Measurements from ENCODE around the gene SPA17. TPM values are rescaled to one million over a fixed set of nuclear protein-coding genes. Genes with fewer than 3 reads are reported as not detected.

SPA17 gene
- total and polyA plus RNA-seq, 4 experiments from 2014 or later, result 0.55 to 0.81 (median 0.68) TPM

DNA sequence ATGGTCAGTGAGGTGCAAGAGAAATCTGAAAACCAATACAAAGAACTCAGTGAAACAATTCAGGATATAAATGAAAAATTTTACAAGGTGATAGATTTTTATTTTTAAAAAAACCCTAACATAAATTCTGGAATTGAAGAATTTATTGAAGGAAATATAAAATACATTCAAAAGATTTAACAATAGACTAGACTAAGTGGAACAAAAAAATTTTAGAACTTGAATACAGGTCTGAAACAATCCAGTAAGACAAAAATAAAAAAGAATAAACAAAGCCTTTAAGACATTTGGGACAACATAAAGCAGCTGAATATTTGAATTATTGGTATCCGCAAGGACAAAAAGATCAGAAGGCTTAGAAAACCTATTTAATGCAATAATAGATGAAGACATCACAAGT, 8.7 kb downstream of the SPA17 start:
- Mint-ChIP-seq H3K27me3 (peaks cover 5 to 8% of the 10 kb centered on the region in 2 donors), H3K4me3 (no peak overlapping the region), H3K4me1 (no peaks in the 10 kb centered on the region), H3K9me3 (peaks cover 2 to 47% (median 32%) of the 10 kb centered on the region in 8 donors), H3K27ac (no peak overlapping the region), H3K36me3 (peaks cover 20 to 26% of the 10 kb centered on the region in 2 donors)
- CTCF ChIA-PET (ENCODE audit: partially characterized antibody), result interaction anchor here (0.9 kb wide), 1 partner anchor 14 kb away, joined by 4 read pairs; no protein-coding TSS in a partner anchor
- no peaks in the 10 kb centered on the region for H3K4me1 ChIP-seq (ENCODE audit: insufficient read depth, low read length)
- H3K9me3 ChIP-seq (ENCODE audit: control insufficient read depth in 1 of 2, low read length in 2 of 2), result peaks cover 4 to 8% of the 10 kb centered on the region in 2 donors
- H3K36me3 ChIP-seq (ENCODE audit: insufficient read depth, low read length), result no peaks in the 10 kb centered on the region
- H3K27me3 ChIP-seq (ENCODE audit: insufficient read depth, low read length), result peaks cover 5% of the 10 kb centered on the region
- POLR2A ChIA-PET (ENCODE audit: partially characterized antibody), result no interaction called here
- intact Hi-C loops (cut with micrococcal nuclease), result no loop called here
- no peak overlapping the region for H3K27ac ChIP-seq (ENCODE audit: low read depth, low read length)
- no peak for DNase-seq
- H3K4me3 ChIP-seq (ENCODE audit: low read length in 2 of 2), result no peak overlapping the region

DNA sequence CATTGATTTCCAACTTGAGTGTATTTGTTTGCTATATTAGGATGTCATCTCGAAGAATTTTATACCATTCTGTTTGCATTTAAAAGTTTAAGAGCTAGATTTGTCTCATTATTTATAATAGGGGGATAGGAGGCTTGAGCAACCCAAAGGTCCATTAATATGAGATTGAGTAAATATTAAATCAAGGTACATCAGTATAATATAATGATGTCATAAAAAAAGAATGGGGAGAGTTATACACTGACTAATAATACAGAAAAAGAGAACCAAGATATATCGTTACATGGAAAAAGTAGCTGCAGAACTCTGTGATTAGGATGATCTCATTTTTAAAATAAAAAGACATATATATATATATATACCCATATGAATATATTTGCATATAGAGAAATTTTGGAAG, 19.4 kb downstream of the SPA17 start:
- no peak for DNase-seq
- intact Hi-C loops (cut with micrococcal nuclease), result no loop called here
- peaks cover 0 to 2% of the 10 kb centered on the region in 2 donors for H3K27me3 Mint-ChIP-seq
- H3K4me1 Mint-ChIP-seq, result no peaks in the 10 kb centered on the region
- H3K4me1 ChIP-seq (ENCODE audit: insufficient read depth, low read length), result no peaks in the 10 kb centered on the region
- CTCF ChIA-PET (ENCODE audit: partially characterized antibody), result interaction anchor here (0.9 kb wide), 1 partner anchor 16 kb away, joined by 3 read pairs; no protein-coding TSS in a partner anchor
- POLR2A ChIA-PET (ENCODE audit: partially characterized antibody), result no interaction called here
- H3K27ac ChIP-seq (ENCODE audit: low read depth, low read length), result no peak overlapping the region
- no peaks in the 10 kb centered on the region for H3K36me3 Mint-ChIP-seq
- H3K27me3 ChIP-seq (ENCODE audit: insufficient read depth, low read length), result no peaks in the 10 kb centered on the region
- H3K4me3 ChIP-seq (ENCODE audit: low read length in 2 of 2), result no peak overlapping the region
- no peak overlapping the region for H3K27ac Mint-ChIP-seq
- H3K4me3 Mint-ChIP-seq, result no peak overlapping the region
- H3K9me3 Mint-ChIP-seq, result no peaks in the 10 kb centered on the region
- H3K36me3 ChIP-seq (ENCODE audit: insufficient read depth, low read length), result no peaks in the 10 kb centered on the region
- no peaks in the 10 kb centered on the region for H3K9me3 ChIP-seq (ENCODE audit: control insufficient read depth in 1 of 2, low read length in 2 of 2)

DNA sequence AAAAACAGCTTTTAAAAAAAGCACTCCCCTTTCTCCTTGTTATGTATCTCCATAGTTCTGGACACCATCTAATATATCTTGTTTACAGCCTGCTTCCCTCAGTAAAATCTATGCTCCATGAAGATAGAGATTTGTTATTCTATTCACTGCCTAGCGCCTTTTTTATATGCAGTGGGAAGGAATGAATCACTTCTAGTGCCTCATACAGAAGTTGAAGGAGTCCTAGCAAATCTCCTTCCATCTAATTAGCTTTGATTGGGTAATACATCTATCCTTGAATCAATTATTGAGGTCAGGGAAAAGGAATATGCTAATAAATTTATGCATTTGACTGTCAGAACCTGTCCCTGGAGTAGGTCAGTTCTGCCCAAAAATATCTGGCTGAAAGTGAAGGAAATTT, 25.8 kb downstream of the SPA17 start:
- Mint-ChIP-seq H3K9me3 (peaks cover 0 to 9% (median 3%) of the 10 kb centered on the region in 8 donors), H3K4me1 (no peaks in the 10 kb centered on the region), H3K27ac (no peak overlapping the region), H3K4me3 (no peak overlapping the region), H3K27me3 (peaks cover 12 to 13% of the 10 kb centered on the region in 2 donors), H3K36me3 (peaks cover 1 to 7% of the 10 kb centered on the region in 2 donors)
- H3K36me3 ChIP-seq (ENCODE audit: insufficient read depth, low read length), result no peaks in the 10 kb centered on the region
- H3K9me3 ChIP-seq (ENCODE audit: control insufficient read depth in 1 of 2, low read length in 2 of 2), result no peaks in the 10 kb centered on the region
- H3K27ac ChIP-seq (ENCODE audit: low read depth, low read length), result no peak overlapping the region
- ChIA-PET CTCF (ENCODE audit: partially characterized antibody) (no interaction called here), POLR2A (ENCODE audit: partially characterized antibody) (no interaction called here)
- H3K4me3 ChIP-seq (ENCODE audit: low read length in 2 of 2), result no peak overlapping the region
- intact Hi-C loops (cut with micrococcal nuclease), result no loop called here
- DNase-seq, result no peak
- H3K27me3 ChIP-seq (ENCODE audit: insufficient read depth, low read length), result no peaks in the 10 kb centered on the region
- H3K4me1 ChIP-seq (ENCODE audit: insufficient read depth, low read length), result no peaks in the 10 kb centered on the region

DNA sequence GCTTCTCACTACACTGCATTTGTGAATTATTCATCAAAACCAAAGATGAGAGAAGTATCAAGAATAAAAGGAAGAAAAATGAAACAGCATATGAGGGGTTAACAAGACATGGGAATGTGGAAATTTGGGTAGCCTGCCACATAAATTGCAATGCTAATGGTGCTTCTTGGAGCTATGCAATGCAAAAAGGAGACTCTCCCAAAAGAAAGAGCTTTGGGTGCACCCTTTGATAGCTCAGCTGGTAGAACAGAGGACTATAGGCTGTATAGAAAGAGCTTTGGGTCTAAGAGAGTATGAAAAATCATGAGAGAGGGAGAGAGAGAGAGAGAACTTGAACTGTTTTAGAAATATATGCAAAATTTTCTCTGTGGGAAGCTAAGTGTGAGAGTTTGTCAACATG, 26.3 kb downstream of the SPA17 start:
- Histone ChIP-seq H3K9me3 (ENCODE audit: control insufficient read depth in 1 of 2, low read length in 2 of 2) (no peaks in the 10 kb centered on the region), H3K4me3 (ENCODE audit: low read length in 2 of 2) (no peak overlapping the region), H3K36me3 (ENCODE audit: insufficient read depth, low read length) (no peaks in the 10 kb centered on the region), H3K4me1 (ENCODE audit: insufficient read depth, low read length) (no peaks in the 10 kb centered on the region), H3K27ac (ENCODE audit: low read depth, low read length) (no peak overlapping the region), H3K27me3 (ENCODE audit: insufficient read depth, low read length) (no peaks in the 10 kb centered on the region)
- H3K27me3 Mint-ChIP-seq, result peaks cover 12 to 13% of the 10 kb centered on the region in 2 donors
- DNase-seq, result no peak
- CTCF ChIA-PET (ENCODE audit: partially characterized antibody), result no interaction called here
- no peak overlapping the region for H3K27ac Mint-ChIP-seq
- no peak overlapping the region for H3K4me3 Mint-ChIP-seq
- no peaks in the 10 kb centered on the region for H3K4me1 Mint-ChIP-seq
- peaks cover 0 to 9% (median 3%) of the 10 kb centered on the region in 8 donors for H3K9me3 Mint-ChIP-seq
- intact Hi-C loops (cut with micrococcal nuclease), result no loop called here
- H3K36me3 Mint-ChIP-seq, result peaks cover 1 to 7% of the 10 kb centered on the region in 2 donors
- POLR2A ChIA-PET (ENCODE audit: partially characterized antibody), result no interaction called here

DNA sequence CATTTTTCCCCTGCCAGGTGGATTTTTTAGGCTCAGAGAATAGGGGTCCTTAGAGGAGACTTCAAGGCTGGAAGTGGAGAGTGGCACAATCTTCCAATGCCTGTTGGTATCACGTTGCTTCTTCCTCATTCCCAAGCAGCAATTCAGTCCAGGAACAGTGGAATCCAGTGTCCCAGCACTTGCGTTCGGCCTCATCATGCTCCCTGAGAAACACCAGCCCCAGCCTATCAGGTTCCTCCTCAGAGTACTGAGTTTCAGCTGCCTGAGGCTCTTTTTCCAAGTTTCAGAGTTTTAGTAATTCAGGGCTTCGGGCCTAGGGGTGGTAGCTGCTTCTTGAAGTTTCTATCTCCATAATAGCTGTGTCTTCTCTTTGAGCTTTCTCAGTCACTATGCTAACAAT, 34.1 kb downstream of the SPA17 start:
- H3K4me1 ChIP-seq (ENCODE audit: insufficient read depth, low read length), result no peaks in the 10 kb centered on the region

DNA sequence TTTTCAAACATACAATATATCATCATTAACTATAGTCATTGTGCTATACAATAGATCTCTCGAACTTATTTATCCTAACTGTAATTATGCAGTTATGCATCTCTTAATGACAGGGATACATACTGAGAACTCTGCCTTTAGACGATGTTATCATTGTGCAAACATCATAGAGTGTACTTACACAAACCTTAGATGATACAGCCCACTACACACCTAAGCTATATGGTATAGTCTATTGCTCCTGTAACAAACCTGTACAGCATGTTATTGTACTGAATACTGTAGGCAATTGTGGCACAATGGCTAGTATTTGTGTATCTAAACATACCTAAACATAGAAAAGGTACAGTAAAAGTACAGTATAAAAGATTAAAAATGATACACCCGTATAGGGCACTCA, 38.7 kb downstream of the SPA17 start:
- Histone ChIP-seq H3K4me3 (ENCODE audit: low read length in 2 of 2) (no peak overlapping the region), H3K27ac (ENCODE audit: low read depth, low read length) (no peak overlapping the region), H3K9me3 (ENCODE audit: control insufficient read depth in 1 of 2, low read length in 2 of 2) (no peaks in the 10 kb centered on the region), H3K36me3 (ENCODE audit: insufficient read depth, low read length) (no peaks in the 10 kb centered on the region), H3K4me1 (ENCODE audit: insufficient read depth, low read length) (peaks cover 2% of the 10 kb centered on the region), H3K27me3 (ENCODE audit: insufficient read depth, low read length) (peaks cover 7% of the 10 kb centered on the region)
- Mint-ChIP-seq H3K9me3 (peaks cover 0 to 12% (median 6%) of the 10 kb centered on the region in 8 donors), H3K27ac (no peak overlapping the region), H3K4me3 (no peak overlapping the region), H3K4me1 (peaks cover under 1 to 2% (median 1%) of the 10 kb centered on the region in 4 donors), H3K36me3 (peaks cover 0 to 14% of the 10 kb centered on the region in 2 donors), H3K27me3 (peaks cover 7 to 28% of the 10 kb centered on the region in 2 donors)
- intact Hi-C loops (cut with micrococcal nuclease), result no loop called here
- POLR2A ChIA-PET (ENCODE audit: partially characterized antibody), result no interaction called here
- CTCF ChIA-PET (ENCODE audit: partially characterized antibody), result no interaction called here
- DNase-seq, result no peak

More for the DNA sequence above, 34.1 kb downstream of the SPA17 start:
- intact Hi-C loops (cut with micrococcal nuclease), result no loop called here
- H3K9me3 ChIP-seq (ENCODE audit: control insufficient read depth in 1 of 2, low read length in 2 of 2), result no peaks in the 10 kb centered on the region
- no peaks in the 10 kb centered on the region for H3K36me3 ChIP-seq (ENCODE audit: insufficient read depth, low read length)
- Mint-ChIP-seq H3K27me3 (peaks cover 10 to 12% of the 10 kb centered on the region in 2 donors), H3K4me1 (no peaks in the 10 kb centered on the region), H3K27ac (no peak overlapping the region), H3K4me3 (no peak overlapping the region), H3K9me3 (peaks cover 0 to 22% (median 10%) of the 10 kb centered on the region in 8 donors), H3K36me3 (peaks cover 1 to 10% of the 10 kb centered on the region in 2 donors)
- POLR2A ChIA-PET (ENCODE audit: partially characterized antibody), result no interaction called here
- CTCF ChIA-PET (ENCODE audit: partially characterized antibody), result no interaction called here
- no peak overlapping the region for H3K27ac ChIP-seq (ENCODE audit: low read depth, low read length)
- DNase-seq, result no peak
- H3K4me3 ChIP-seq (ENCODE audit: low read length in 2 of 2), result no peak overlapping the region
- no peaks in the 10 kb centered on the region for H3K27me3 ChIP-seq (ENCODE audit: insufficient read depth, low read length)

DNA sequence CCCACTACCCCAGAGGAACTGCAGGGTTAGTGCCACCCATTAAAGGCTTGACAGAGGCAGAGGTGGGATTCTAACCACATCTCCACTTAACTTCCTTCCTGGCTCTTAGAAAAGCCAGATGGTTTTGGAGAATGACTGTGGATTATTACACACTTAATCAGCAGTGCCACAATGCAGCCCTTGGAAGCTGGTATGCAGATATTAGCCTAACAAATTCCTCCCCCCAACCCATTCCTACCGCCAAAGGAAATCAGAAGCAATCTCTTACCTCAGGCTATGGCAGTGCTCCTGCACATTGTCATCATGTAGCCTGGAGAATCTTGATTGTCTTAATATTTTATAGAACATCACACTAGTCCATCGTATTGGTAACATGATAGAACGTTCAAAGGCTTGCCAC, 42.9 kb downstream of the SPA17 start:
- Mint-ChIP-seq H3K4me3 (no peak overlapping the region), H3K36me3 (peaks cover 0 to 9% of the 10 kb centered on the region in 2 donors), H3K27ac (no peak overlapping the region), H3K27me3 (peaks cover 16 to 35% of the 10 kb centered on the region in 2 donors), H3K9me3 (peaks cover 0 to 1% (median 0%) of the 10 kb centered on the region in 8 donors), H3K4me1 (peaks cover 8 to 14% (median 10%) of the 10 kb centered on the region in 4 donors)
- Histone ChIP-seq H3K4me1 (ENCODE audit: insufficient read depth, low read length) (peaks cover 13% of the 10 kb centered on the region), H3K27ac (ENCODE audit: low read depth, low read length) (no peak overlapping the region), H3K27me3 (ENCODE audit: insufficient read depth, low read length) (peaks cover 7% of the 10 kb centered on the region), H3K36me3 (ENCODE audit: insufficient read depth, low read length) (no peaks in the 10 kb centered on the region), H3K4me3 (ENCODE audit: low read length in 2 of 2) (no peak overlapping the region), H3K9me3 (ENCODE audit: control insufficient read depth in 1 of 2, low read length in 2 of 2) (no peaks in the 10 kb centered on the region)
- intact Hi-C loops (cut with micrococcal nuclease), result no loop called here
- no peak for DNase-seq
- POLR2A ChIA-PET (ENCODE audit: partially characterized antibody), result no interaction called here
- CTCF ChIA-PET (ENCODE audit: partially characterized antibody), result no interaction called here

Measured in CD4-positive, alpha-beta memory T cell (primary cell).